Neuronal stem cell (in vitro differentiated cells): ENCODE results near the gene SLC26A6.
A peak's percentile ranks its signal among the peaks of the same experiment; 100 is the strongest.

Experiments
- DNase-seq: peaks from one replicate; pipeline ENCODE4 v3.0.0-alpha.2; 2013; ENCODE audit warnings: low spot score
- H2AFZ ChIP-seq: one replicate; pipeline ENCODE4 v1.6.1; 2013; ENCODE audit warnings: mild to moderate bottlenecking, low read length, inconsistent platforms
- H2AK5ac ChIP-seq: 2 replicates; pipeline ENCODE4 v1.6.1; 2013; ENCODE audit warnings: low read depth, mild to moderate bottlenecking, inconsistent platforms, low read length, moderate library complexity, mixed read lengths
- H2BK120ac ChIP-seq: 2 replicates; pipeline ENCODE4 v1.6.1; 2013; ENCODE audit warnings: low read depth, mild to moderate bottlenecking, inconsistent platforms, low read length, moderate library complexity, mixed read lengths
- H2BK12ac ChIP-seq: one replicate; pipeline ENCODE4 v1.6.1; 2013; ENCODE audit warnings: low read length, inconsistent platforms
- H2BK15ac ChIP-seq: 2 replicates; pipeline ENCODE4 v1.6.1; 2013; ENCODE audit warnings: mild to moderate bottlenecking, low read length, inconsistent platforms, mixed read lengths
- H2BK5ac ChIP-seq: one replicate; pipeline ENCODE4 v1.6.1; 2013; ENCODE audit warnings: inconsistent platforms, mild to moderate bottlenecking, low read length, moderate library complexity
- H3K14ac ChIP-seq: one replicate; pipeline ENCODE4 v1.6.1; 2013; ENCODE audit warnings: low read length, inconsistent platforms
- H3K18ac ChIP-seq: 2 replicates; pipeline ENCODE4 v1.6.1; 2013; ENCODE audit warnings: low read length, inconsistent platforms
- H3K23ac ChIP-seq: 2 replicates; pipeline ENCODE4 v1.6.1; 2013; ENCODE audit warnings: low read depth, mild to moderate bottlenecking, mixed read lengths, low read length, inconsistent platforms; ENCODE audit not compliant: poor library complexity
- H3K27ac ChIP-seq: replicated peaks from 3 replicates; pipeline ENCODE4 v1.5.1; 2013; ENCODE audit warnings: low read length, inconsistent platforms
- H3K27me3 ChIP-seq, 3 experiments: 2 replicates each; pipeline ENCODE4 v1.6.1; 2013; ENCODE audit warnings: low read length in 3 of 3, mild to moderate bottlenecking in 2 of 3, inconsistent platforms in 1 of 3, low read depth in 1 of 3, mixed read lengths in 1 of 3, moderate library complexity in 1 of 3; ENCODE audit not compliant: control insufficient read depth in 3 of 3, insufficient read depth in 3 of 3
- H3K36me3 ChIP-seq, 2 donors: replicated peaks in 1 of 2; 2 replicates each; pipeline ENCODE4 v1.6.1; 2013; ENCODE audit warnings: low read length in 2 of 2; ENCODE audit not compliant: control insufficient read depth in 2 of 2, insufficient read depth in 2 of 2
- H3K4ac ChIP-seq: 2 replicates; pipeline ENCODE4 v1.6.1; 2013; ENCODE audit warnings: inconsistent platforms, mild to moderate bottlenecking, low read length, moderate library complexity
- H3K4me1 ChIP-seq, 2 donors: 1 replicate in 1 of 2; 2 replicates in 1 of 2; pipeline ENCODE4 v1.6.1; 2013; ENCODE audit warnings: low read length in 2 of 2, low read depth in 1 of 2; ENCODE audit not compliant: control insufficient read depth in 2 of 2, insufficient read depth in 1 of 2
- H3K4me2 ChIP-seq: one replicate; pipeline ENCODE4 v1.6.1; 2013; ENCODE audit warnings: mild to moderate bottlenecking, low read length, inconsistent platforms; ENCODE audit not compliant: insufficient read depth, poor library complexity, severe bottlenecking
- H3K4me3 ChIP-seq, 2 donors: 2 replicates each; pipeline ENCODE4 v1.5.1; 2013; ENCODE audit warnings: low read length in 2 of 2, mild to moderate bottlenecking in 2 of 2, inconsistent platforms in 1 of 2, moderate library complexity in 1 of 2
- H3K79me1 ChIP-seq: one replicate; pipeline ENCODE4 v1.6.1; 2013; ENCODE audit warnings: low read depth, mild to moderate bottlenecking, inconsistent platforms, low read length, moderate library complexity
- H3K9ac ChIP-seq: one replicate; pipeline ENCODE4 v1.6.1; 2013; ENCODE audit warnings: mild to moderate bottlenecking, low read depth, low read length, inconsistent platforms; ENCODE audit not compliant: poor library complexity
- H3K9me3 ChIP-seq, 2 donors: replicated peaks in 1 of 2; 2 replicates each; pipeline versions ENCODE3 to v1.6.1; 2013; ENCODE audit warnings: low read length in 2 of 2, mild to moderate bottlenecking in 2 of 2, inconsistent platforms in 1 of 2, low read depth in 1 of 2, mixed read lengths in 1 of 2, moderate library complexity in 1 of 2; ENCODE audit not compliant: control insufficient read depth in 2 of 2, insufficient read depth in 1 of 2
- H4K8ac ChIP-seq: one replicate; pipeline ENCODE4 v1.6.1; 2013; ENCODE audit warnings: low read depth, mild to moderate bottlenecking, inconsistent platforms, low read length, moderate library complexity
- H4K91ac ChIP-seq: one replicate; pipeline ENCODE4 v1.6.1; 2013; ENCODE audit warnings: low read length, low read depth, mild to moderate bottlenecking, inconsistent platforms; ENCODE audit not compliant: poor library complexity
- WGBS, 2 donors: extraction: QIAGEN DNeasy Blood & Tissue Kit; methylation state at CpG; one replicate each; pipeline ENCODE4 v1.1.7; 2013; ENCODE audit warnings: missing lambda C conversion rate in 2 of 2, mixed read lengths in 1 of 2; ENCODE audit not compliant: insufficient read length in 2 of 2, insufficient replicate concordance in 1 of 2; ENCODE audit errors: extremely low coverage in 2 of 2; 5-methylcytosine and 5-hydroxymethylcytosine counted together

The SLC26A6 gene

GRCh38 chr3:48592519-48593087, 42.7 kb downstream of the SLC26A6 start:
- no peak overlapping the region for H3K9ac ChIP-seq
- no peaks in the 10 kb centered on the region for H3K27me3 ChIP-seq
- no peak overlapping the region for H2BK120ac ChIP-seq
- WGBS, 2 donors: no CpG with 5 or more reads among the region's 21 CpGs
- H3K23ac ChIP-seq: no peak overlapping the region
- H3K4me2 ChIP-seq: no peak overlapping the region
- H3K18ac ChIP-seq: no peak overlapping the region
- H2BK5ac ChIP-seq: no peak overlapping the region
- no peak overlapping the region for H3K4ac ChIP-seq
- peaks cover 0 to 11% of the 10 kb centered on the region in 2 donors for H3K4me1 ChIP-seq
- no peak for DNase-seq
- no peak overlapping the region for H4K91ac ChIP-seq
- H2BK15ac ChIP-seq: no peak overlapping the region
- H3K36me3 ChIP-seq: peaks cover 5 to 9% of the 10 kb centered on the region in 2 donors
- H4K8ac ChIP-seq: no peak overlapping the region
- no peak overlapping the region for H3K4me3 ChIP-seq
- H3K27ac ChIP-seq: no peak overlapping the region
- H3K9me3 ChIP-seq: no peaks in the 10 kb centered on the region
- H2BK12ac ChIP-seq: no peak overlapping the region
- H2AK5ac ChIP-seq: no peak overlapping the region
- H2AFZ ChIP-seq: no peak overlapping the region
- no peak overlapping the region for H3K14ac ChIP-seq
- peaks cover 3% of the 10 kb centered on the region for H3K79me1 ChIP-seq

GRCh38 chr3:48591886-48592518, 43.3 kb downstream of the SLC26A6 start:
- H2BK15ac ChIP-seq: no peak overlapping the region
- no peak overlapping the region for H4K91ac ChIP-seq
- peaks cover 1 to 3% of the 10 kb centered on the region in 2 donors for H3K36me3 ChIP-seq
- no peak overlapping the region for H2AFZ ChIP-seq
- H3K14ac ChIP-seq: no peak overlapping the region
- H3K79me1 ChIP-seq: peaks cover 3% of the 10 kb centered on the region
- peaks cover 0 to 2% of the 10 kb centered on the region in 2 donors for H3K9me3 ChIP-seq
- no peak for DNase-seq
- H4K8ac ChIP-seq: no peak overlapping the region
- no peak overlapping the region for H2AK5ac ChIP-seq
- no peak overlapping the region for H3K4ac ChIP-seq
- H3K4me1 ChIP-seq: peaks cover 0 to 11% of the 10 kb centered on the region in 2 donors
- no peaks in the 10 kb centered on the region for H3K27me3 ChIP-seq
- no peak overlapping the region for H2BK12ac ChIP-seq
- no CpG with 5 or more reads among the region's 22 CpGs for WGBS, 2 donors
- peak overlapping the region; percentile 17 for H3K9ac ChIP-seq
- H3K27ac ChIP-seq: no peak overlapping the region
- H3K4me3 ChIP-seq: no peak overlapping the region
- H2BK5ac ChIP-seq: no peak overlapping the region
- H3K4me2 ChIP-seq: no peak overlapping the region
- H3K23ac ChIP-seq: peak overlapping the region; percentile 75
- H2BK120ac ChIP-seq: no peak overlapping the region
- H3K18ac ChIP-seq: no peak overlapping the region

GRCh38 chr3:48591436-48591835, 43.8 kb downstream of the SLC26A6 start:
- H3K36me3 ChIP-seq: peaks cover 0 to 5% of the 10 kb centered on the region in 2 donors
- peaks cover 0 to 2% of the 10 kb centered on the region in 2 donors for H3K9me3 ChIP-seq
- H3K14ac ChIP-seq: no peak overlapping the region
- no peak overlapping the region for H3K4ac ChIP-seq
- peaks cover 3% of the 10 kb centered on the region for H3K79me1 ChIP-seq
- no peak overlapping the region for H3K27ac ChIP-seq
- H2AK5ac ChIP-seq: peak overlapping the region; percentile 33
- no peak overlapping the region for H3K4me3 ChIP-seq
- peak overlapping the region; percentile 17 for H3K9ac ChIP-seq
- H3K27me3 ChIP-seq: no peaks in the 10 kb centered on the region
- no peak overlapping the region for H4K8ac ChIP-seq
- no CpG with 5 or more reads among the region's 14 CpGs for WGBS, 2 donors
- peaks cover 0 to 11% of the 10 kb centered on the region in 2 donors for H3K4me1 ChIP-seq
- no peak for DNase-seq
- no peak overlapping the region for H3K4me2 ChIP-seq
- peak overlapping the region; percentile 75 for H3K23ac ChIP-seq
- no peak overlapping the region for H2AFZ ChIP-seq
- no peak overlapping the region for H2BK120ac ChIP-seq
- H2BK15ac ChIP-seq: no peak overlapping the region
- no peak overlapping the region for H2BK5ac ChIP-seq
- no peak overlapping the region for H2BK12ac ChIP-seq
- H3K18ac ChIP-seq: no peak overlapping the region
- H4K91ac ChIP-seq: no peak overlapping the region

GRCh38 chr3:48588230-48588629, 47.0 kb downstream of the SLC26A6 start:
- no peaks in the 10 kb centered on the region for H3K27me3 ChIP-seq
- H2AFZ ChIP-seq: no peak overlapping the region
- peaks cover 0 to 2% of the 10 kb centered on the region in 2 donors for H3K9me3 ChIP-seq
- peak overlapping the region; percentile 82 for H3K14ac ChIP-seq
- no peak overlapping the region for H3K4me2 ChIP-seq
- H3K18ac ChIP-seq: peak overlapping the region; percentile 76
- no peak overlapping the region for H2BK15ac ChIP-seq
- H4K8ac ChIP-seq: no peak overlapping the region
- H3K9ac ChIP-seq: no peak overlapping the region
- WGBS, 2 donors: no CpG with 5 or more reads among the region's 15 CpGs
- peak overlapping the region; percentile 75 for H2BK5ac ChIP-seq
- H3K4me1 ChIP-seq: no peaks in the 10 kb centered on the region
- no peak overlapping the region for H3K4ac ChIP-seq
- H3K23ac ChIP-seq: no peak overlapping the region
- H2AK5ac ChIP-seq: peak overlapping the region; percentile 74
- peak overlapping the region; percentile 41 for H2BK12ac ChIP-seq
- no peak overlapping the region for H4K91ac ChIP-seq
- no peak overlapping the region for H3K27ac ChIP-seq
- no peak for DNase-seq
- H3K4me3 ChIP-seq: no peak overlapping the region
- peaks cover 0 to 9% of the 10 kb centered on the region in 2 donors for H3K36me3 ChIP-seq
- H3K79me1 ChIP-seq: peaks cover 3% of the 10 kb centered on the region
- no peak overlapping the region for H2BK120ac ChIP-seq
